ENCODE data around the gene NLRP9. TPM values are rescaled to one million over a fixed set of nuclear protein-coding genes. Genes with fewer than 3 reads are reported as not detected.

The NLRP9 gene
- total and polyA plus RNA-seq, 2 of the 8 experiments (the other 6 are each of a cell fraction or from before 2014, with no cell fraction given), result not detected

DNA sequence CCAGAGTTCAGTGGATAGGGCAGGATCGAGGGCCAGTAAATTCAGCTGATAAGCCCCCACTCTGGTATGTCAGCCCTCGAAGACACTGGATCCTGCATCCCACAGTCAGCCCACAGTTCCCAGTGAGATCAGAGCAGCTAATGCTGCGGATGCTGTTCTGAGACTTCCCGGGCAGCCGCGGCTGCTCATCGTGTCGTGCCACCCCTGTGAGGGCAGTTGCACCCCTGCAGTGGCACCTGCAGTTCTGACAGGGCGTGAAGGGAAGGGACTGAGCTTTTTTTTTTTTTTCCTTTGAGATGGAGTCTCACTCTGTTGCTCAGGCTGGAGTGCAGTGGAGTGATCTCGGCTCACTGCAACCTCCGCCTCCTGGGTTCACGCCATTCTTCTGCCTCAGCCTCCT, 70.7 kb downstream of the NLRP9 start (continued):
- no peak for TF ChIP-seq PHF8 (conservative IDR thresholded peaks at IDR 0.05; ENCODE audit: low read depth, low read length)
- TF ChIP-seq, protein P1, sequence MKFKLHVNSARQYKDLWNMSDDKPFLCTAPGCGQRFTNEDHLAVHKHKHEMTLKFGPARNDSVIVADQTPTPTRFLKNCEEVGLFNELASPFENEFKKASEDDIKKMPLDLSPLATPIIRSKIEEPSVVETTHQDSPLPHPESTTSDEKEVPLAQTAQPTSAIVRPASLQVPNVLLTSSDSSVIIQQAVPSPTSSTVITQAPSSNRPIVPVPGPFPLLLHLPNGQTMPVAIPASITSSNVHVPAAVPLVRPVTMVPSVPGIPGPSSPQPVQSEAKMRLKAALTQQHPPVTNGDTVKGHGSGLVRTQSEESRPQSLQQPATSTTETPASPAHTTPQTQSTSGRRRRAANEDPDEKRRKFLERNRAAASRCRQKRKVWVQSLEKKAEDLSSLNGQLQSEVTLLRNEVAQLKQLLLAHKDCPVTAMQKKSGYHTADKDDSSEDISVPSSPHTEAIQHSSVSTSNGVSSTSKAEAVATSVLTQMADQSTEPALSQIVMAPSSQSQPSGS (IDR thresholded peaks at IDR 0.05; ENCODE audit: low read length), result no peak
- no peak for TF ChIP-seq TAF1 (IDR thresholded peaks at IDR 0.05; ENCODE audit: low read depth, low read length)
- TF ChIP-seq ATF3 (IDR thresholded peaks at IDR 0.05; ENCODE audit: insufficient read depth, low read depth, low read length), result no peak

Data from H1 (cell line).